Thoracic aorta (tissue), 2 donors: Measurements from ENCODE around the gene STAT5B. TPM values are rescaled to one million over a fixed set of nuclear protein-coding genes. Genes with fewer than 3 reads are reported as not detected.
A peak's percentile ranks its signal among the peaks of the same experiment; 100 is the strongest.

ENCODE experiments used
- ATAC-seq: fragments of 150-250 bp; one replicate; pipeline ENCODE4 v1.8.0; 2017; ENCODE audit warnings: low read depth; ENCODE audit not compliant: insufficient number of reproducible peaks, low FRiP score
- DNase-seq: peaks from one replicate; pipeline ENCODE4 v3.0.0-alpha.2; 2020; ENCODE audit warnings: low spot score
- H3K27ac ChIP-seq, 2 donors: fragments of 200-600 bp; sonication (generic); 1 replicate in 1 of 2; 2 replicates in 1 of 2; pipeline ENCODE4 v1.5.1; 2016; ENCODE audit warnings: mild to moderate bottlenecking in 2 of 2, moderate library complexity in 2 of 2
- H3K27me3 ChIP-seq: fragments of 200-600 bp; sonication (generic); replicated peaks from 2 replicates; pipeline ENCODE4 v1.6.0; 2016; ENCODE audit warnings: mild to moderate bottlenecking; ENCODE audit not compliant: insufficient read depth
- H3K36me3 ChIP-seq: fragments of 200-600 bp; sonication (generic); one replicate; pipeline ENCODE4 v1.5.1; 2016
- H3K4me1 ChIP-seq, 2 donors: fragments of 200-600 bp; sonication (generic); 1 replicate in 1 of 2; 2 replicates in 1 of 2; pipeline versions ENCODE4 v1.5.1 to v1.6.0; 2016; ENCODE audit warnings: low read depth in 2 of 2, mild to moderate bottlenecking in 1 of 2; ENCODE audit not compliant: control insufficient read depth in 1 of 2
- H3K4me3 ChIP-seq: fragments of 200-600 bp; sonication (generic); 2 replicates; pipeline ENCODE4 v1.5.1; 2016; ENCODE audit warnings: mild to moderate bottlenecking
- H3K9me3 ChIP-seq: fragments of 200-600 bp; sonication (generic); 2 replicates; pipeline ENCODE4 v1.5.1; 2016
- total RNA-seq, 2 donors: library from RNA; depleted of rRNA; stranded (reverse); fragments of >200 nt; gene quantifications; one replicate each; pipeline versions ENCODE4 v1.1.0 to v1.2.3, GENCODE V29; 2016
- TF ChIP-seq, protein P1 (sequence below): fragments of 200-600 bp; sonication (generic); IDR thresholded peaks from one replicate; pipeline ENCODE4 v1.5.1; 2019; ENCODE audit warnings: antibody characterized with exemption

The STAT5B gene
- total RNA-seq, 2 donors from 2014 or later = 95.2 to 117 TPM

GRCh38 chr17:42312285-42313130 lies 36.3 kb upstream of the STAT5B start:
- H3K4me1 ChIP-seq = peaks cover 12 to 26% of the 10 kb centered on the region in 2 donors
- ATAC-seq = no peak
- H3K4me3 ChIP-seq = peak overlapping the region; percentile 58
- H3K27me3 ChIP-seq = no peaks in the 10 kb centered on the region
- H3K9me3 ChIP-seq = no peaks in the 10 kb centered on the region
- H3K27ac ChIP-seq = peak overlapping the region; percentile 66 to 83
- H3K36me3 ChIP-seq = peaks cover 47% of the 10 kb centered on the region
- DNase-seq = no peak
- TF ChIP-seq, protein P1, sequence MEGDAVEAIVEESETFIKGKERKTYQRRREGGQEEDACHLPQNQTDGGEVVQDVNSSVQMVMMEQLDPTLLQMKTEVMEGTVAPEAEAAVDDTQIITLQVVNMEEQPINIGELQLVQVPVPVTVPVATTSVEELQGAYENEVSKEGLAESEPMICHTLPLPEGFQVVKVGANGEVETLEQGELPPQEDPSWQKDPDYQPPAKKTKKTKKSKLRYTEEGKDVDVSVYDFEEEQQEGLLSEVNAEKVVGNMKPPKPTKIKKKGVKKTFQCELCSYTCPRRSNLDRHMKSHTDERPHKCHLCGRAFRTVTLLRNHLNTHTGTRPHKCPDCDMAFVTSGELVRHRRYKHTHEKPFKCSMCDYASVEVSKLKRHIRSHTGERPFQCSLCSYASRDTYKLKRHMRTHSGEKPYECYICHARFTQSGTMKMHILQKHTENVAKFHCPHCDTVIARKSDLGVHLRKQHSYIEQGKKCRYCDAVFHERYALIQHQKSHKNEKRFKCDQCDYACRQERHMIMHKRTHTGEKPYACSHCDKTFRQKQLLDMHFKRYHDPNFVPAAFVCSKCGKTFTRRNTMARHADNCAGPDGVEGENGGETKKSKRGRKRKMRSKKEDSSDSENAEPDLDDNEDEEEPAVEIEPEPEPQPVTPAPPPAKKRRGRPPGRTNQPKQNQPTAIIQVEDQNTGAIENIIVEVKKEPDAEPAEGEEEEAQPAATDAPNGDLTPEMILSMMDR = peak; percentile 65

GRCh38 chr17:42312035-42312284 lies 35.8 kb upstream of the STAT5B start:
- peaks cover 44% of the 10 kb centered on the region for H3K36me3 ChIP-seq
- no peaks in the 10 kb centered on the region for H3K9me3 ChIP-seq
- peak; percentile 36 for ATAC-seq
- peak overlapping the region; percentile 58 for H3K4me3 ChIP-seq
- TF ChIP-seq, protein P1 = no peak
- peaks cover 12 to 26% of the 10 kb centered on the region in 2 donors for H3K4me1 ChIP-seq
- no peak for DNase-seq
- H3K27ac ChIP-seq = peak overlapping the region; percentile 66 to 83
- no peaks in the 10 kb centered on the region for H3K27me3 ChIP-seq

DNA sequence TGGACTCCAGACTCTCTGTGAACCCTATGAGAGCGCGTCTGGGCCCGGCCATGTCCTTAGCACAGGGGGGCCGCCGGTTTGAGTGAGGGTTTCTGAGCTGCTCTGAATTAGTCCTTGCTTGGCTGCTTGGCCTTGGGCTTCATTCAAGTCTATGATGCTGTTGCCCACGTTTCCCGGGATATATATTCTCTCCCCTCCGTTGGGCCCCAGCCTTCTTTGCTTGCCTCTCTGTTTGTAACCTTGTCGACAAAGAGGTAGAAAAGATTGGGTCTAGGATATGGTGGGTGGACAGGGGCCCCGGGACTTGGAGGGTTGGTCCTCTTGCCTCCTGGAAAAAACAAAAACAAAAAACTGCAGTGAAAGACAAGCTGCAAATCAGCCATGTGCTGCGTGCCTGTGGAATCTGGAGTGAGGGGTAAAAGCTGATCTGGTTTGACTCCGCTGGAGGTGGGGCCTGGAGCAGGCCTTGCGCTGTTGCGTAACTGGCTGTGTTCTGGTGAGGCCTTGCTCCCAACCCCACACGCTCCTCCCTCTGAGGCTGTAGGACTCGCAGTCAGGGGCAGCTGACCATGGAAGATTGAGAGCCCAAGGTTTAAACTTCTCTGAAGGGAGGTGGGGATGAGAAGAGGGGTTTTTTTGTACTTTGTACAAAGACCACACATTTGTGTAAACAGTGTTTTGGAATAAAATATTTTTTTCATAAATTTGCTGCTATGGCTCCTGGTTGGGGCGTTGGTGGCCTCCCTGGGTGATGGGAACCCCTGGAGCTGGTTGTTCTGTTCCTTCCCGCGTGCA lies 35.2 kb upstream of the STAT5B start:
- Histone ChIP-seq H3K36me3 (peaks cover 44% of the 10 kb centered on the region), H3K27ac (peak overlapping the region; percentile 66 to 83), H3K9me3 (no peaks in the 10 kb centered on the region), H3K4me1 (peaks cover 12 to 26% of the 10 kb centered on the region in 2 donors), H3K27me3 (no peaks in the 10 kb centered on the region), H3K4me3 (no peak overlapping the region)
- TF ChIP-seq, protein P1 = no peak
- ATAC-seq (no peak), DNase-seq (peak; percentile 72)

DNA sequence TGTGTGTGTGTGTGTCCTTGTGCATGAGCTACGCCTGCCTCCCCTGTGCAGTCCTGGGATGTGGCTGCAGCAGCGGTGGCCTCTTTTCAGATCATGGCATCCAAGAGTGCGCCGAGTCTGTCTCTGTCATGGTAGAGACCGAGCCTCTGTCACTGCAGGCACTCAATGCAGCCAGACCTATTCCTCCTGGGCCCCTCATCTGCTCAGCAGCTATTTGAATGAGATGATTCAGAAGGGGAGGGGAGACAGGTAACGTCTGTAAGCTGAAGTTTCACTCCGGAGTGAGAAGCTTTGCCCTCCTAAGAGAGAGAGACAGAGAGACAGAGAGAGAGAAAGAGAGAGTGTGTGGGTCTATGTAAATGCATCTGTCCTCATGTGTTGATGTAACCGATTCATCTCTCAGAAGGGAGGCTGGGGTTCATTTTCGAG lies 34.6 kb upstream of the STAT5B start:
- H3K27ac ChIP-seq = peak overlapping the region; percentile 66 to 83

More for the DNA sequence above, 34.6 kb upstream of the STAT5B start:
- TF ChIP-seq, protein P1 = no peak
- Histone ChIP-seq H3K27me3 (no peaks in the 10 kb centered on the region), H3K9me3 (no peaks in the 10 kb centered on the region), H3K36me3 (peaks cover 44% of the 10 kb centered on the region), H3K4me1 (peaks cover 12 to 26% of the 10 kb centered on the region in 2 donors), H3K4me3 (no peak overlapping the region)
- no peak for ATAC-seq
- DNase-seq = no peak
